ENCODE measurements around the gene FRY.

DNA sequence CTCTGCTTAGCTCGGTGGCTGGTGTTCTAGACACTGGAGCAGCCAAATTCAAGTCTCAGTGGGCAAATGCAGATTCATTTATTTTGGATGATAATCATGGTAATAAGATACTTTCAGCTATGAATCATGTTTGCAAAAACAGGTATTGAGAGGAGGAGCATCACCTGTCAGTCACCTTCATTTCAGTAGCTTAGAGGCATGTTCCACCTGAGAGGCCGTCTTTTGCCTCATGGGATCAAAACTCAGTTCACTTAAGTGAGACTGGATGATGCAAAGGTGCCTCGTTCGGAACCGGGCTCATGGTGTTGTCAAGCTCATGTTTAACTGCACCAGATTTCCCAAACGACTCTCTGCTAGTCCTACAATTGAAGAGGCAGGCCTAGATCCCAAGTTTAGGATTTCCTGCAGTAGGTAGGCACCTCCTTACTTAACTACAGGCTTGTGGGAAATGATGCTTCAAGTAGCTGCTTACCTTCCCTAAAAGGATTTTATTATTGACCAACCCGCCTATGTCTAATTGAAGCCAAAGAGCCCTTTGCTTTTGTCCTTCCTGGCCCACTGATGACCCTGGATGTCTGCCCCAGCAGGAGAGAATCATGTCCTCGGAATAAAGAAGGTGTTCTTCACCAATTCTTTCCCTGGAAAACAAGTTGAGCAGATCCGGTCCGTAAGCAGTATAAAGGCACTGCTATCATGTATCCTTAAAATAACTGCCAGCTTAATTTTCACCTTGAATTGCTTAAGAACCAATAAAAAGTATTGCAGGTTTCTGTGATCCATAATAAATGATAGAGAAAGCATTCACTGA lies 223.5 kb downstream of the FRY start:
- TF ChIP-seq, protein P1, sequence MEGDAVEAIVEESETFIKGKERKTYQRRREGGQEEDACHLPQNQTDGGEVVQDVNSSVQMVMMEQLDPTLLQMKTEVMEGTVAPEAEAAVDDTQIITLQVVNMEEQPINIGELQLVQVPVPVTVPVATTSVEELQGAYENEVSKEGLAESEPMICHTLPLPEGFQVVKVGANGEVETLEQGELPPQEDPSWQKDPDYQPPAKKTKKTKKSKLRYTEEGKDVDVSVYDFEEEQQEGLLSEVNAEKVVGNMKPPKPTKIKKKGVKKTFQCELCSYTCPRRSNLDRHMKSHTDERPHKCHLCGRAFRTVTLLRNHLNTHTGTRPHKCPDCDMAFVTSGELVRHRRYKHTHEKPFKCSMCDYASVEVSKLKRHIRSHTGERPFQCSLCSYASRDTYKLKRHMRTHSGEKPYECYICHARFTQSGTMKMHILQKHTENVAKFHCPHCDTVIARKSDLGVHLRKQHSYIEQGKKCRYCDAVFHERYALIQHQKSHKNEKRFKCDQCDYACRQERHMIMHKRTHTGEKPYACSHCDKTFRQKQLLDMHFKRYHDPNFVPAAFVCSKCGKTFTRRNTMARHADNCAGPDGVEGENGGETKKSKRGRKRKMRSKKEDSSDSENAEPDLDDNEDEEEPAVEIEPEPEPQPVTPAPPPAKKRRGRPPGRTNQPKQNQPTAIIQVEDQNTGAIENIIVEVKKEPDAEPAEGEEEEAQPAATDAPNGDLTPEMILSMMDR (conservative IDR thresholded peaks at IDR 0.05) = no peak
- no peak for TF ChIP-seq EZH2 (IDR thresholded peaks at IDR 0.05; ENCODE audit: low read depth)

Measured in PC-9 (cell line).